Measurements from ENCODE around the gene DLG2.
"Not testable (repeated sequence)": the region's sequence is repeated elsewhere in the genome, so short reads cannot be mapped to it uniquely, and the experiment has no call there.

DNA sequence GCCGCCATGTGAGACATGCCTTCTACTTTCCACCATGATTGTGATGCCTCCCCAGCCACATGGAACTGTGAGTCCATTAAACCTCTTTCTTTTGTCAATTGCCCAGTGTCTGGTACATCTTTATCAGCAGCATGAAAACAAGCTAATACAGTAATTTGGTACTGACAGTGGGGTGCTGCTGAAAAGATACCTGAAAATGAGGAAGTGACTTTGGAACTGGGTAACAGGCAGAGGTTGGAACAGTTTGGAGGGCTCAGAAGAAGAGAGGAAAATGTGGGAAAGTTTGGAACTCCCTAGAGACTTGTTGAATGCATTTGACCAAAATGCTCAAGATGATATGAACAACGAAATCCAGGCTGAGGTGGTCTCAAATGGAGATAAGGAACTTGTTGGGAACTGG, 356.8 kb downstream of the DLG2 start:
- not testable (repeated sequence) for TF ChIP-seq SIN3A (conservative IDR thresholded peaks at IDR 0.05 in 1 of 2, IDR thresholded peaks at IDR 0.05 in 1 of 2; ENCODE audit: low read depth in 1 of 2, low read length in 2 of 2); EP300 (IDR thresholded peaks at IDR 0.05; ENCODE audit: borderline replicate concordance in 1 of 2, low read depth in 2 of 2, low read length in 2 of 2); POLR2A (IDR thresholded peaks at IDR 0.05; ENCODE audit: control extremely low read depth in 1 of 2, low read depth in 2 of 2, low read length in 2 of 2); NRF1 (IDR thresholded peaks at IDR 0.05; ENCODE audit: low read depth, low read length); SUZ12 (IDR thresholded peaks at IDR 0.05; ENCODE audit: low read length); SP2 (IDR thresholded peaks at IDR 0.05; ENCODE audit: low read length); TAF1 (IDR thresholded peaks at IDR 0.05; ENCODE audit: low read depth, low read length); NANOG (IDR thresholded peaks at IDR 0.05; ENCODE audit: insufficient read depth, low read depth, low read length, poor library complexity, severe bottlenecking)
- TF ChIP-seq, protein P1, sequence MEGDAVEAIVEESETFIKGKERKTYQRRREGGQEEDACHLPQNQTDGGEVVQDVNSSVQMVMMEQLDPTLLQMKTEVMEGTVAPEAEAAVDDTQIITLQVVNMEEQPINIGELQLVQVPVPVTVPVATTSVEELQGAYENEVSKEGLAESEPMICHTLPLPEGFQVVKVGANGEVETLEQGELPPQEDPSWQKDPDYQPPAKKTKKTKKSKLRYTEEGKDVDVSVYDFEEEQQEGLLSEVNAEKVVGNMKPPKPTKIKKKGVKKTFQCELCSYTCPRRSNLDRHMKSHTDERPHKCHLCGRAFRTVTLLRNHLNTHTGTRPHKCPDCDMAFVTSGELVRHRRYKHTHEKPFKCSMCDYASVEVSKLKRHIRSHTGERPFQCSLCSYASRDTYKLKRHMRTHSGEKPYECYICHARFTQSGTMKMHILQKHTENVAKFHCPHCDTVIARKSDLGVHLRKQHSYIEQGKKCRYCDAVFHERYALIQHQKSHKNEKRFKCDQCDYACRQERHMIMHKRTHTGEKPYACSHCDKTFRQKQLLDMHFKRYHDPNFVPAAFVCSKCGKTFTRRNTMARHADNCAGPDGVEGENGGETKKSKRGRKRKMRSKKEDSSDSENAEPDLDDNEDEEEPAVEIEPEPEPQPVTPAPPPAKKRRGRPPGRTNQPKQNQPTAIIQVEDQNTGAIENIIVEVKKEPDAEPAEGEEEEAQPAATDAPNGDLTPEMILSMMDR (IDR thresholded peaks at IDR 0.05; ENCODE audit: control extremely low read depth in 1 of 3, insufficient read depth in 1 of 3, low read depth in 1 of 3, low read length in 3 of 3), result not testable (repeated sequence)
- TF ChIP-seq, protein P2, sequence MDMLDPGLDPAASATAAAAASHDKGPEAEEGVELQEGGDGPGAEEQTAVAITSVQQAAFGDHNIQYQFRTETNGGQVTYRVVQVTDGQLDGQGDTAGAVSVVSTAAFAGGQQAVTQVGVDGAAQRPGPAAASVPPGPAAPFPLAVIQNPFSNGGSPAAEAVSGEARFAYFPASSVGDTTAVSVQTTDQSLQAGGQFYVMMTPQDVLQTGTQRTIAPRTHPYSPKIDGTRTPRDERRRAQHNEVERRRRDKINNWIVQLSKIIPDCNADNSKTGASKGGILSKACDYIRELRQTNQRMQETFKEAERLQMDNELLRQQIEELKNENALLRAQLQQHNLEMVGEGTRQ (IDR thresholded peaks at IDR 0.05; ENCODE audit: low read length), result not testable (repeated sequence)
